ENCODE results near the gene HERPUD1.

HERPUD1 gene

GRCh38 chr16:56921571-56921970 lies 10.4 kb upstream of the HERPUD1 start:
- Histone ChIP-seq H3K9me3 (no peaks in the 10 kb centered on the region), H3K4me1 (no peaks in the 10 kb centered on the region), H3K36me3 (no peaks in the 10 kb centered on the region), H3K27me3 (no peaks in the 10 kb centered on the region), H3K4me3 (ENCODE audit: low read depth, low read length) (no peak overlapping the region)
- no peak for DNase-seq
- TF ChIP-seq CTCF (IDR thresholded peaks at IDR 0.05; ENCODE audit: low read depth, low read length): no peak

- Histone ChIP-seq H3K4me1 (no peaks in the 10 kb centered on the region), H3K9me3 (no peaks in the 10 kb centered on the region), H3K4me3 (ENCODE audit: low read depth, low read length) (no peak overlapping the region), H3K27me3 (no peaks in the 10 kb centered on the region), H3K36me3 (no peaks in the 10 kb centered on the region)
- DNase-seq: no peak
- TF ChIP-seq CTCF (IDR thresholded peaks at IDR 0.05; ENCODE audit: low read depth, low read length): no peak
Observed at GRCh38 chr16:56923481-56924091, 8.4 kb upstream of the HERPUD1 start.

DNA sequence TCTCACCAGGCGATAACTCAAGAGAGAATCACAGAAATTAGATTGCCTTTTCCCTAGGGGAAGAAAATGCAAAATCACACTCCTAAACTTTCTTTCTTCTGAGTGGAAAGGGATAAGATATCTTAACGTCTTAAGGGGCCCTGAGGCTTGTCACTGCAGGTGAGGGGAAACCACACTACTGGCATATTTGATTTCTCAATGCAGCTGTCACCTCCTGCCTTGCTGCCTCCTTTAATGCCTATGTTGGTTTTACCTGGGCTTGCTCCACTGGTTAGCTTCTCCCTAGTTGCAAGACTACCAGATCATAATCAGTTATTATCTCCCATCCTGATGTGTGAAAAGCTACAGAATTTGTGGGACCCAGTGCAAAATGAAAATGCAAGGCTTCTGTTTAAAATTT lies 4.5 kb upstream of the HERPUD1 start:
- DNase-seq: no peak
- Histone ChIP-seq H3K4me1 (peaks cover 13% of the 10 kb centered on the region), H3K9me3 (no peaks in the 10 kb centered on the region), H3K36me3 (no peaks in the 10 kb centered on the region), H3K27me3 (no peaks in the 10 kb centered on the region), H3K4me3 (ENCODE audit: low read depth, low read length) (no peak overlapping the region)
- TF ChIP-seq CTCF (IDR thresholded peaks at IDR 0.05; ENCODE audit: low read depth, low read length): no peak

DNA sequence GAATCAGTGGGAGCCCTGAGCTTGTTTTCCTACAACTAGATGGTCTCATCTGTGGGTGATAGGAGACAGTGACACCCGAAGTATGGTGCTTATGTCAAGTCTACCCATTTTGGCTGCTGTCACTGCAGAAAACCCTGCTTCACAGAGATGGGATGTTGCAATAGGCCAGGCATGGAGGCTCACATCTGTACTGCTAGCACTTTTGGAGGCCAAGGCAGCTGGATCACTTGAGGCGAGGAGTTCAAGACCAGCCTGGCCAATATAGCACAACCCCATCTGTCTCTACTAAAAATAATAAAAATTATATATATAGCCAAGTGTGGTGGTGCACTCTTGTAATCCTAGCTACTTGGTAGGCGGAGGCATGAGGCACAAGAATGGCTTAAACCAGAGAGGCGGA lies 2.3 kb upstream of the HERPUD1 start:
- Histone ChIP-seq H3K27me3 (no peaks in the 10 kb centered on the region), H3K4me1 (peaks cover 17% of the 10 kb centered on the region), H3K4me3 (ENCODE audit: low read depth, low read length) (no peak overlapping the region), H3K9me3 (no peaks in the 10 kb centered on the region), H3K36me3 (no peaks in the 10 kb centered on the region)
- TF ChIP-seq CTCF (IDR thresholded peaks at IDR 0.05; ENCODE audit: low read depth, low read length): no peak
- no peak for DNase-seq

- Histone ChIP-seq H3K4me1 (peaks cover 19% of the 10 kb centered on the region), H3K27me3 (no peaks in the 10 kb centered on the region), H3K9me3 (no peaks in the 10 kb centered on the region), H3K36me3 (peaks cover 10% of the 10 kb centered on the region), H3K4me3 (ENCODE audit: low read depth, low read length) (no peak overlapping the region)
- peak; percentile 48 for DNase-seq
- TF ChIP-seq CTCF (IDR thresholded peaks at IDR 0.05; ENCODE audit: low read depth, low read length): no peak
Observed at GRCh38 chr16:56930486-56931270, 1.3 kb upstream of the HERPUD1 start.

GRCh38 chr16:56931271-56931891 lies 561 bp upstream of the HERPUD1 start:
- no peak for DNase-seq
- no peak for TF ChIP-seq CTCF (IDR thresholded peaks at IDR 0.05; ENCODE audit: low read depth, low read length)
- Histone ChIP-seq H3K36me3 (peaks cover 17% of the 10 kb centered on the region), H3K9me3 (no peaks in the 10 kb centered on the region), H3K27me3 (no peaks in the 10 kb centered on the region), H3K4me1 (peaks cover 19% of the 10 kb centered on the region), H3K4me3 (ENCODE audit: low read depth, low read length) (peak overlapping the region; percentile 93)
